Measurements from ENCODE around the gene SLIT3. TPM values are rescaled to one million over a fixed set of nuclear protein-coding genes. Genes with fewer than 3 reads are reported as not detected.

The SLIT3 gene
- total RNA-seq, 6 experiments from 2014 or later: 0.31 to 1.2 (median 0.65) TPM

- ATAC-seq (no peak), DNase-seq (no peak)
- no peaks in the 10 kb centered on the region for H3K36me3 ChIP-seq
- no peaks in the 10 kb centered on the region for H3K4me1 ChIP-seq
- no peak overlapping the region for H3K4me3 ChIP-seq
- no peak overlapping the region for H3K27ac ChIP-seq
- H3K27me3 ChIP-seq: no peaks in the 10 kb centered on the region
- WGBS (ENCODE audit: insufficient coverage, low coverage, low lambda C conversion rate, missing lambda C conversion rate): 25% methylated on average over 6 of the region's 6 CpGs
- TF ChIP-seq POLR2A (IDR thresholded peaks at IDR 0.05) (no peak), CTCF (IDR thresholded peaks at IDR 0.05) (no peak)
- H3K9me3 ChIP-seq: no peaks in the 10 kb centered on the region
- intact Hi-C loops (cut with DNase I): no loop called here
Measured at GRCh38 chr5:169119288-169120048, 181.5 kb downstream of the SLIT3 start.

GRCh38 chr5:169116961-169117461 is 183.9 kb downstream of the SLIT3 start:
- no peak for ATAC-seq
- Histone ChIP-seq H3K4me3 (no peak overlapping the region), H3K27ac (no peak overlapping the region), H3K9me3 (no peaks in the 10 kb centered on the region), H3K27me3 (no peaks in the 10 kb centered on the region), H3K4me1 (no peaks in the 10 kb centered on the region), H3K36me3 (no peaks in the 10 kb centered on the region)
- DNase-seq: no peak
- WGBS (ENCODE audit: insufficient coverage, low coverage, low lambda C conversion rate, missing lambda C conversion rate): 52% methylated on average over 6 of the region's 6 CpGs
- TF ChIP-seq CTCF (IDR thresholded peaks at IDR 0.05) (no peak), POLR2A (IDR thresholded peaks at IDR 0.05) (no peak)
- intact Hi-C loops (cut with DNase I): no loop called here

GRCh38 chr5:169115461-169116124 is 185.3 kb downstream of the SLIT3 start:
- Histone ChIP-seq H3K27ac (no peak overlapping the region), H3K36me3 (no peaks in the 10 kb centered on the region), H3K27me3 (no peaks in the 10 kb centered on the region), H3K4me3 (no peak overlapping the region), H3K9me3 (no peaks in the 10 kb centered on the region), H3K4me1 (no peaks in the 10 kb centered on the region)
- 53% methylated on average over 3 of the region's 6 CpGs for WGBS (ENCODE audit: insufficient coverage, low coverage, low lambda C conversion rate, missing lambda C conversion rate)
- no peak for ATAC-seq
- no peak for DNase-seq
- intact Hi-C loops (cut with DNase I): no loop called here
- no peak for TF ChIP-seq POLR2A (IDR thresholded peaks at IDR 0.05)
- no peak for TF ChIP-seq CTCF (IDR thresholded peaks at IDR 0.05)

- no peak for DNase-seq
Measured at GRCh38 chr5:169114466-169115065, 186.4 kb downstream of the SLIT3 start.

More at GRCh38 chr5:169114466-169115065, 186.4 kb downstream of the SLIT3 start:
- H3K4me3 ChIP-seq: no peak overlapping the region
- intact Hi-C loops (cut with DNase I): no loop called here
- no peaks in the 10 kb centered on the region for H3K4me1 ChIP-seq
- no peak for ATAC-seq
- TF ChIP-seq CTCF (IDR thresholded peaks at IDR 0.05) (no peak), POLR2A (IDR thresholded peaks at IDR 0.05) (no peak)
- H3K27ac ChIP-seq: no peak overlapping the region
- no peaks in the 10 kb centered on the region for H3K27me3 ChIP-seq
- 75% methylated on average over 3 of the region's 7 CpGs for WGBS (ENCODE audit: insufficient coverage, low coverage, low lambda C conversion rate, missing lambda C conversion rate)
- H3K36me3 ChIP-seq: no peaks in the 10 kb centered on the region
- no peaks in the 10 kb centered on the region for H3K9me3 ChIP-seq

All from right lobe of liver (tissue), 6 donors.